Central memory CD8-positive, alpha-beta T cell (primary cell): ENCODE measurements around the gene EPHB2.

Experiments
- ATAC-seq: fragments of 150-1000 bp; cut with Tn5 transposase; replicated peaks from 2 replicates; pipeline ENCODE4 v1.10.0; 2022; ENCODE audit warnings: mild to moderate bottlenecking, moderate FRiP score, moderate number of reproducible peaks; ENCODE audit not compliant: poor library complexity, severe bottlenecking; ENCODE audit errors: extremely low read depth
- DNase-seq, 2 donors: peaks; one replicate each; pipeline ENCODE4 v3.0.0; 2021; ENCODE audit warnings: low spot score in 2 of 2
- H3K27ac Mint-ChIP-seq: one replicate; pipeline ENCODE4 v1.8.0; 2022; ENCODE audit warnings: low read depth, mild to moderate bottlenecking, moderate library complexity, mixed read lengths
- H3K27me3 Mint-ChIP-seq: one replicate; pipeline ENCODE4 v1.8.0; 2022; ENCODE audit warnings: mixed read lengths
- H3K36me3 Mint-ChIP-seq: one replicate; pipeline ENCODE4 v1.8.0; 2022; ENCODE audit warnings: mild to moderate bottlenecking, moderate library complexity, mixed read lengths; ENCODE audit not compliant: insufficient read depth
- H3K4me1 Mint-ChIP-seq: one replicate; pipeline ENCODE4 v1.8.0; 2022; ENCODE audit warnings: mixed read lengths
- H3K4me3 Mint-ChIP-seq: one replicate; pipeline ENCODE4 v1.8.0; 2022; ENCODE audit warnings: mild to moderate bottlenecking, moderate library complexity, mixed read lengths
- H3K9me3 Mint-ChIP-seq: one replicate; pipeline ENCODE4 v1.8.0; 2022; ENCODE audit warnings: mixed read lengths

EPHB2 gene

DNA sequence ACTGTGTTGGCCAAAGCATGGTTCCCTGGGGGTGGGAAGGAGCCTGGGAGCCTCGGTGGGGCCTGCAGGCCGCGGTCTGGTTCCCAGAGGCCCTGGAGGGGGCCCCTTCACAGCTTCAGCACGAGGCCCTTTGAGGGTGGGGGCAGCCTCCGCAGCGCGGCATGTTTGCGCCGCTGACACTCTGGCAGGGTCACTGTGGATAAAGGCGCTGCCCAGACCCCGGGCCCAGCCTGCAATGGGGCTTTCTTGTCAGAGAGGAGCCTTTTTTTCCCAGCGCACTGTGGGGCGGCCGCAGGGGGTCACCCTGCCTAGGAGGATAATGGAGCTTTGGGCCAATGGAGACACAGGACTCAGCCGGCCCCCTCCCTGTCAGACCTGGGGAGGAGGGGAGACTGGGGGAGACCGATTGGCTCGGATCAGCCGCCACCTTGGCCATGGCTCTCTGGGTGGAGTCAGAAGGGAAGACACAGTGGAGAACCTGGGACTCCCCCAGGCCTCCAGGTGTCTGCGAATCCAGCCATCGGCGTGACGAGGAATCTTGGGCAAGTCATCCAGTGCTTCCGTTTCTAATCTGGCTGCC lies 26.0 kb downstream of the EPHB2 start:
- H3K9me3 Mint-ChIP-seq: no peaks in the 10 kb centered on the region
- ATAC-seq (no peak), DNase-seq (no peak)
- no peak overlapping the region for H3K4me3 Mint-ChIP-seq
- no peaks in the 10 kb centered on the region for H3K36me3 Mint-ChIP-seq
- H3K27ac Mint-ChIP-seq: no peak overlapping the region
- peaks cover 17% of the 10 kb centered on the region for H3K27me3 Mint-ChIP-seq
- no peaks in the 10 kb centered on the region for H3K4me1 Mint-ChIP-seq

DNA sequence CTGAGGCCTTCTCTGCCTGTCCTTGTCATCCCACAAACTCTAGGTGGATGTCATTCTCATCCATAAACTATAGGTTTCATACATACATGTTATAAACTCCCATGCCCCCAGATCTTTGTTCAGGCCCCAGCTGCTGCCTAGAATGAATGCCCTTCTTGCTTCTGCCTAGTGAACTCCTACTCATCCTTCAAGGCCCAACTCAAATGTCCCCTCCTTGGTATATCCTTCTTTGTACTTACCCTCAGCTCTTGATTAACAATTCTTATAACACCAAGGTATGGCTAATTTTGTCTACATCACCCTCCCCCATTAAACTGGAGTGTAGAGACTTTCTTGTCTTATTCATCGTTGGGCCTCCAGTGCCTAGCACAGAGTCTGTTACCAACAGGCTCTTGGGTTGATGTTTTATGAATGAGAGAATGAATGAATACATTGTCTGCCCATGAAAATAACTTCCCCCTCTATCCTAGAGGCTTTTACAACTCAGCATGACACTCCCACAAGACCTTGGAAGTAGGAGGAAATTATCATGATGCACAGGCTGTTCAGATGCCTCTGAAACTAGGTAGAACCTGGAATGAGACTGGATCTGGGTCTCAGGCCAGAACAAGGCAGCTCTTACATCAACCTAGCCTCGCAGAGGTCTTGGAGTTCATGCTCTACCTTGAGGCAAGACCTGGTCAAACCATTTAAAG lies 26.9 kb downstream of the EPHB2 start:
- Mint-ChIP-seq H3K4me3 (no peak overlapping the region), H3K27ac (no peak overlapping the region), H3K4me1 (no peaks in the 10 kb centered on the region), H3K27me3 (peaks cover 20% of the 10 kb centered on the region), H3K9me3 (no peaks in the 10 kb centered on the region), H3K36me3 (no peaks in the 10 kb centered on the region)
- ATAC-seq (no peak), DNase-seq (no peak)

DNA sequence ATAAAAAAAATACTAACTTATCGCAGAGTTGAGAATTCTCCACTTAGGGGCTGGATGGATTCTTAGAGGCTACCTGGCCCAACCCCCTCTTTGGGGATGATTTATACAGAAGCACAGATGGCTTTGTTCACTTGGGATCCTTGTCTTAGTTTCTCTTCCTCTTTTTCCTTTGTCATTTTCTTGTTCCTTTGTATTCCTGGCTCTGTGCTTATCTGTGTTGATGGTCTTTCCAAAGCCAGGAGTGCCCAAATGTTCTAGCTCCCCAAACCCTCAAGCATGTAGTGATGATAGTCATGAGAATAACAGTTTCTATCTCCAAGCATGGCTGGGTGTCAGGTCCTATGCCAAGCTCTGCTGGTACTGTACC lies 27.4 kb downstream of the EPHB2 start:
- Mint-ChIP-seq H3K4me1 (no peaks in the 10 kb centered on the region), H3K27me3 (peaks cover 20% of the 10 kb centered on the region), H3K9me3 (no peaks in the 10 kb centered on the region), H3K36me3 (no peaks in the 10 kb centered on the region), H3K4me3 (no peak overlapping the region), H3K27ac (no peak overlapping the region)
- ATAC-seq (no peak), DNase-seq (no peak)

DNA sequence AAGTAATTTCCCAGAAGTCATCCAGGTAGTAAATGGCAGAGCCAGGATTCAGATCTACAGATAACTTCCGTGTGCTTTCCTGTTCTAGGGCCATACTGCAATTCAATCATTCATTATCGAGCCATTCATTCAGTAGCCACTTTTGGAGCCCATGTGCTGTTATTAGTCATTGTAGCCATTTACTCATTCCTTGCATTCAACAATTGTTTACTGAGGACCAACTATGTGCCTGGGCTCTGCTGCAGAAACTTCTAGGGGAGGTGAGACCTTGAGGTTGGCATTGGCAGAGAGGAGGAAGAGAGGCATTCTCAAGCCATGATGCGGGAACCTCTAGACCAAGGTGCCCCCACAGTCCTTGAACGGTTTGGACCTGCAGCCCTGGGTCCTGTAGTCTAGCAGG lies 27.9 kb downstream of the EPHB2 start:
- no peaks in the 10 kb centered on the region for H3K9me3 Mint-ChIP-seq
- no peaks in the 10 kb centered on the region for H3K4me1 Mint-ChIP-seq
- ATAC-seq (no peak), DNase-seq (no peak)
- no peak overlapping the region for H3K4me3 Mint-ChIP-seq
- no peak overlapping the region for H3K27ac Mint-ChIP-seq
- peaks cover 20% of the 10 kb centered on the region for H3K27me3 Mint-ChIP-seq
- H3K36me3 Mint-ChIP-seq: no peaks in the 10 kb centered on the region

DNA sequence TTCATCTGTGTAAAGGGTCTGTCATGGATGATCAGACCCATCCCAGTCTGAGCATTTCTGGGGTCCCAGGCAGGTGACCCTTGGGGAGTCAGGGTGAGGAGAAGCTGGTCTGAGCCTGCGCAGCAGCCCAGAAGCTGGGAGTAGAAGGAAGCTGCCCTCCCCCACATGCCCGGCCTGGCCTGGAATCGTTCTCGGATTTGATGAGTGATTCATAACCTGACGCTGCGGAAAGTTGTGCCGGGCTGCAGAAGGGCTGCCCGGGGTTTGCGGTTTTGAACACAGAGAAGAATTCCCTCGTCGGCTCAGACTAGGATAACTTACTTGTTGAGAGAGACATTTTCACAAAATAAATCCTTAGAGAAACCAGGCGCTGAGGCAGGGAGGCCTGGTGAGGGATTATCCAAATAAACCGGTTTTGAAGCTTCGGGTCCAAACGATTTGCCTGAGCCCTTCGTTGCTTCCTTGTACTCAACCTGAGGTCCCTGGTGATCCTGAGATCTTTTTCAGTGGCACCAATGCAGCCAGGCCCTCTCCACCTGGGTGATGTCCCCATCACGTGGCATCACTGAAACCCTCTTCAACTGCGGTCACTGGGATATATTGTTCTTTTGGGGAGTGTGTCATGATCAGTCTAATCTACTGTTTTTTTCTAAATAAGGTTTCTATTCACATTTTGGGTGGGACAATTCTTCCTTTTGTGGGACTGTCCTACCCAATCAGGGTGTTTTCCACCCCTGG lies 29.2 kb downstream of the EPHB2 start:
- Mint-ChIP-seq H3K36me3 (no peaks in the 10 kb centered on the region), H3K4me3 (no peak overlapping the region), H3K27ac (no peak overlapping the region), H3K27me3 (peaks cover 20% of the 10 kb centered on the region), H3K4me1 (no peaks in the 10 kb centered on the region), H3K9me3 (no peaks in the 10 kb centered on the region)
- no peak for ATAC-seq
- DNase-seq: no peak

DNA sequence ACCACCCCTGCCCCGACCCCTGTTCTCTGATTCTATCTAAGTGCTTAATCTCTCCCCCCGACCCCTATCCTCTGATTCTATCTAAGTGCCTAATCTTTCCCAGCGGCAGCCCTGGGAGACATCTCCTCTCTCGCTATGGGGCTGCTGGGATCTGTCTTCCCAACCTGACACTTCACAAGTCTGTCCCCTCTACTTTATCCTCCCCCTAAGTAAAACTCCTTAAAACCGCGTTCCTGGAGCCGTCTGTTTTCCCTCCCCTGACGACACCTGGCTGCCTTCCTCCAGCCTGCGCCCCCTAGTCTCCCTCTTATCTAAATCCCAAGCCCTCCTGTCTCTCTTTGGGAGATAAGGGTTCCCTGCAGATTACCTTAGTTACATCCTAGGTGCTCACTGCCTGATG lies 30.5 kb downstream of the EPHB2 start:
- Mint-ChIP-seq H3K4me1 (peaks cover 3% of the 10 kb centered on the region), H3K27ac (no peak overlapping the region), H3K36me3 (no peaks in the 10 kb centered on the region), H3K4me3 (no peak overlapping the region), H3K27me3 (peaks cover 20% of the 10 kb centered on the region), H3K9me3 (no peaks in the 10 kb centered on the region)
- ATAC-seq (no peak), DNase-seq (no peak)

DNA sequence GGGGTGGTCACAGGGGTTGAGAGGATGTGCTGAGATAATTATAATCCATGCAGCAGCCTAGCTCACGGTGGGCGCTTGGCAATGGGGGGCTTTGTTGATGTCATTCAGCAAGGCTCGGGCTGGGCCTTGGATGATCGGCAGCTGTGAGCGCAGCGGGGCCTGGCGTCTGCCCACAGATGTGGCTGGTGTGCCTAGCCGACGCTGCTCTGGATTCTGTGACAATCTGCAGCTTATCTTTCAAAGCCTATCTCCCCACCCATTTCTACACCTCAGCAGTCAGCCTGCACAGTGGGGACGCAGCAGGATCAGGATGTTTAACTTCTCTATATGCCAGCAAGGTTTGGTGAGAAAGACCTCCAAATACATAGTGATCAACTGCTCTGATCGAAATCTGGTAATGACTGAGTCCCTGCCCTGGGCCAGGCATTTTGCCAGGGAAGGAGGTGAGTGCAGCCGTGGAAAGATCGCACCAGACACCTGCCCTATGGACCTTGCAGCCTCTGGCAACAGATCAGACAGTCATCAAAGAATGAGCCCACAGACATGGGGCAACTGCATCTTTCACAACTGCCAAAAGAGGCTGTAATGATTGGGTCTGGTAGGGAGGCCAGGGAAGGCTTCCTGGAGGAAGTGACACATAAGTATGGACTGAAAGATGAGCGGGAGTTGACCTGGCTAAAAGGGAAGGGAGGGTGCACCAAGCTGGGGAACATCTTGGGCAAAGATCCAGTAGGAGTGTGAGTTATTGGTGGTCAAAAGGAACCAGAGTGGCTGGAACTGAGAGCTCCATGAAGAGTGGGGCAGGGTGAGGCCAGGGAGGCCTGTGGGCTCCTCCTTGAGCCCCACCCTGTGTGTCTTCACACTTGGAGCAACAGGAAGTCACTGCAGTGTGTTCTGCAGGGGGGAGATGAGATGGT lies 35.3 kb downstream of the EPHB2 start:
- peaks cover 9% of the 10 kb centered on the region for H3K4me1 Mint-ChIP-seq
- no peak overlapping the region for H3K4me3 Mint-ChIP-seq
- DNase-seq (no peak), ATAC-seq (no peak)
- peaks cover 9% of the 10 kb centered on the region for H3K27me3 Mint-ChIP-seq
- H3K36me3 Mint-ChIP-seq: no peaks in the 10 kb centered on the region
- no peak overlapping the region for H3K27ac Mint-ChIP-seq
- H3K9me3 Mint-ChIP-seq: no peaks in the 10 kb centered on the region

DNA sequence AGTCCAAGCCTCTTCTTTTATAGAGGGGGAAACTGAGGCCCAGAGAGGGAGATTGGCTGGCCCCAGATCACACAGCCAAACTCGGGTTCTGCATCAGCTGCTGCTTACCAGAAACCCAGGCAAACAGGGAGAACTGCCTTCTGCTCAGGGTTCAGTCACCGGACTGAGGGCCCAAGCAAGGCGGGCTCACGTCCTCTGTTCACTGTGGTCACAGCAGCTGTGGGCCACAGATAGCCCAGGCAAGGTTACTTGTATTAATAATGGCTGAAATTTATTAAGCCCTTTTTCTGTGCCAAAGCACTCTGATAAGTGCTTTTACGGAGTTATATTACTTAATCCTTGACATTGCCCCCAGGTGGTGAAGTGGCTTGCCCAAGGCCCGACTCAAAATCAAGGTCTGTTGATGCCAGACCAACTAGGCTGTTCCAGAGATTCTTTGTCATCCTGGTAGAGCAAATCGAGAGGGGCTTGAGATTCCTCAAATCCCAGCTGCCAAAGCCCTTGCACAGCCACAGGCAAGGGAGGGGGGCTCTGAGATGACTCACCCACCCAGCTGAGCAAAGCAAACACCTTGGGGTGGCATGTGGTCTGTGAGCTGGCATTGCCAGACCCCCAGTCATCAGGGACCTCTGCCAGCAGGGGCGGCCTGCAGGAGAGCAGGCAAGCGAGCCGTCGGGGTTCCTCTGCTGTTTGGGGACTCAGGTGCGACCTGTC lies 36.5 kb downstream of the EPHB2 start:
- Mint-ChIP-seq H3K36me3 (no peaks in the 10 kb centered on the region), H3K4me3 (no peak overlapping the region), H3K27me3 (no peaks in the 10 kb centered on the region), H3K4me1 (peaks cover 9% of the 10 kb centered on the region), H3K27ac (no peak overlapping the region), H3K9me3 (no peaks in the 10 kb centered on the region)
- DNase-seq (no peak), ATAC-seq (no peak)

DNA sequence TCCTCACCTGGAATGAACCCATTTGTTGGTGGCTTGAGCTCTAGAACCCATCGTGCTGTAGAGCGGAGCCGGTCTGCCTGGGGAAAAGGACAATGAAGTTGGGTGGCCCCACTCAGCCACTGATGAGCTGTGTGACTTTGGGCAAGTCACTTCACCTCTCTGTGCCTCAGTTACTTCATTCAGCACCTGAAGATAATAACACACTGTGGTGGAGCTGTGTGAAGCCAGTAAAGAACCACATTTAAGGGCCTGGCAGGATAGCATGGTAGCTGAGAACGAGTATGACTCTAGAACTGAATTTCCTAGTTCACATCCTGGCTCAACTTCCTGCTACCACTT lies 37.1 kb downstream of the EPHB2 start:
- H3K4me1 Mint-ChIP-seq: peaks cover 9% of the 10 kb centered on the region
- H3K27ac Mint-ChIP-seq: no peak overlapping the region
- H3K9me3 Mint-ChIP-seq: no peaks in the 10 kb centered on the region
- H3K36me3 Mint-ChIP-seq: no peaks in the 10 kb centered on the region
- ATAC-seq: no peak
- no peak for DNase-seq
- H3K4me3 Mint-ChIP-seq: no peak overlapping the region
- H3K27me3 Mint-ChIP-seq: no peaks in the 10 kb centered on the region

DNA sequence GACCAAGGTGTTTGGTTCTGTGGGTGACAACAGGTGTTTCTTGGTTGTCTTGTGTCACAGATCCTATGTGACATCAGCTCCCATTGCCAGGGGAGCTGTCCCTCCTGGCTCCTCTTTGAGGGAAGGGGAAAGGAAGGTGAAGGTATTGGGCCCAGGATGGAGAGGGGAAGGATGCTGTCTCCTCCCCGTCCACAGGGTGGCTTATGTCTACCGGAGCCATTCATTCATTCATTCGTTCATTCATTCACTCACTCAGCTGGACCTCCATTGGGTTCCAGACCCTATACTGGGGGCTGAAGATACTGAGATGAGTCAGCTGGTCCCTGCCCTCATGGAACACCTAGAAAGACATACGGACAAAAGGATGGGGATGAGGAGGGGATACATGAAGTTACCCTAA lies 38.9 kb downstream of the EPHB2 start:
- DNase-seq (no peak), ATAC-seq (no peak)
- peaks cover 16% of the 10 kb centered on the region for H3K27me3 Mint-ChIP-seq
- H3K9me3 Mint-ChIP-seq: no peaks in the 10 kb centered on the region
- no peaks in the 10 kb centered on the region for H3K36me3 Mint-ChIP-seq
- peaks cover 9% of the 10 kb centered on the region for H3K4me1 Mint-ChIP-seq
- H3K4me3 Mint-ChIP-seq: no peak overlapping the region
- H3K27ac Mint-ChIP-seq: no peak overlapping the region

DNA sequence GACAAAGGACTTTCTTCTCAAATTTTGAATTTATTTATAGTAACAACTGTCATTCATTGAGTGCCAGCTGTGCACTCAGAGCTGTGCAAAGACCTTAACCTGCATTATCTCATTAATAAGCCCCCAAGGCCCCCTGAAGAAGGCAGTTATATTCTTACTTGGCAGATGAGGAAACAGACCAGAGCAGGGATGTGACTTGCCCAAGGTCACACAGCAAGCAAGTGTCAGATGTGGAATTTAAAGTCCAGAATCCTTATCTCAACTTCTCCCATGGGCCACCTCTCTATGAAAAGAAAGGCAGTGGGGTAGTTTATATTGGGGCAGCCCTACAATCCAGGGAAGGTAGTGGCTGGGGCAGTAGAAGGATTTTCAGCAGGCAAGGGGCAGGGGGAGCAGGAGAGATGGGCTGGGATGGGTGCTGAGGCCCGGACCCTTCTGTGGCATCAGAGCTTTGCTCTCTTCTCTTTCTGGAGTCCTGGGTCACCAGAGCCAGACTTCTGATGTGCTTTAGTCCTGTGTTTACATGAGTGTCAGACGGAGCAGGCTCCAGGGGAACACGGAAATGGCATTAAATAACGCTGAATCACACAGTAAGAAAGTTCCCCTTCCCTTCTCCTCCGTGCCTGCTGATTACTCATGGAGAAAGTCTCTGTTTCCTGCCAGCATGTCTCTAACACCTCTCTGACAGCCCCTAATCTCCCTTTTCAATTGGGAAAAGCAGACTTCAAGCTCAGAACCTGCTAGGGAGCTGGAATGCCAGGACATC lies 39.5 kb downstream of the EPHB2 start:
- H3K27me3 Mint-ChIP-seq: peaks cover 18% of the 10 kb centered on the region
- no peaks in the 10 kb centered on the region for H3K9me3 Mint-ChIP-seq
- H3K4me3 Mint-ChIP-seq: no peak overlapping the region
- H3K27ac Mint-ChIP-seq: no peak overlapping the region
- H3K4me1 Mint-ChIP-seq: peaks cover 9% of the 10 kb centered on the region
- DNase-seq (no peak), ATAC-seq (no peak)
- no peaks in the 10 kb centered on the region for H3K36me3 Mint-ChIP-seq

DNA sequence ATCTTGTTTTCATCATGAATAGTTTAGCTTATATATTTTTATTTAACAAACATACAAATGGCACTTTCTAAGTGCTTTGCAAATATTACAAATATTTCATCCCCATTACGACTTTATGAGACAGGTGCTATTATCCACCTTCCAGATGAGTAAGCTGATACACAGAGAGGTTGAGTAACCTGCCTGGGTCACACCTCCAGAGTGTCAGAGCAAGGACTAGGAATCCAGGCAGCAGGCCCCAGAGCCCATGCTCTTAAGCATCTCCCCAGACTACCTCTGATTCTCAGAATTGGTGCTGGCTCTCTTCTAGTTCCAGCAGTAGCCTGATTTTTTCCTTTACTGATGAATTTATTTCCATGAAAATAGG lies 40.0 kb downstream of the EPHB2 start:
- Mint-ChIP-seq H3K27ac (no peak overlapping the region), H3K4me3 (no peak overlapping the region), H3K4me1 (peaks cover 9% of the 10 kb centered on the region), H3K27me3 (peaks cover 18% of the 10 kb centered on the region), H3K9me3 (no peaks in the 10 kb centered on the region), H3K36me3 (no peaks in the 10 kb centered on the region)
- DNase-seq (no peak), ATAC-seq (no peak)
